GM20000 (cell line): ENCODE data around the gene CRIM1.

Experiments
- DNase-seq: peaks from one replicate; pipeline ENCODE4 v3.0.0; 2012; ENCODE audit warnings: low spot score
- CTCF ChIP-seq: IDR thresholded peaks from 2 replicates; pipeline ENCODE4 v1.5.1; 2012; ENCODE audit warnings: mild to moderate bottlenecking, control low read depth; ENCODE audit errors: extremely low read depth, missing control alignments

The CRIM1 gene

GRCh38 chr2:36329746-36330472 is 25.7 kb upstream of the CRIM1 start:
- DNase-seq, result no peak
- TF ChIP-seq CTCF, result no peak

- no peak for DNase-seq
- TF ChIP-seq CTCF, result no peak
These were observed 24.8 kb upstream of the CRIM1 start for GRCh38 chr2:36330473-36331395.

- no peak for TF ChIP-seq CTCF
- no peak for DNase-seq
These were observed 22.1 kb upstream of the CRIM1 start for GRCh38 chr2:36333350-36334012.

- no peak for DNase-seq
- TF ChIP-seq CTCF, result no peak
These were observed 20.0 kb upstream of the CRIM1 start for GRCh38 chr2:36335597-36335996.

GRCh38 chr2:36336321-36336720 is 19.3 kb upstream of the CRIM1 start:
- TF ChIP-seq CTCF, result no peak
- DNase-seq, result no peak

GRCh38 chr2:36337354-36337753 is 18.2 kb upstream of the CRIM1 start:
- no peak for TF ChIP-seq CTCF
- DNase-seq, result no peak
